Measurements from ENCODE around the gene VDR.
"Not testable (repeated sequence)": the region's sequence is repeated elsewhere in the genome, so short reads cannot be mapped to it uniquely, and the experiment has no call there.

VDR gene

DNA sequence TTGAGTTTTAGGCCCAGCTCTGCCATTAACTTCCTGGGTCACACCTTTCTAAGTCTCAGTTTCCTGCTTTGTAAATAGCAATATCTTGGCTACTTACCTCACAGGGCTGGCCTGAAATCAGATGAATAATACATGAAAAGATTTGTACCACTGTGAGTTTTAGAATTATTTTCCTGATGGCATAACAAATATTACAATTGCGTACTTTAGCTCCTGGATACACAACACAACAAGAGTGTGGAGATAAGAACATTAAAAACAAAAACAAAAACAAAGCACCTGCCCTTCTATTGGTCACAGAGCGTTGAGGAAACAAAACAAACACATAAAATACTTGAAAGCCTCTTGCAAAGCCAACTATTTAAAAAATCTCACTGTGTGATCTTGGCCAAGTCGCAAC, 80.2 kb downstream of the VDR start:
- FAIRE-seq = no peak

DNA sequence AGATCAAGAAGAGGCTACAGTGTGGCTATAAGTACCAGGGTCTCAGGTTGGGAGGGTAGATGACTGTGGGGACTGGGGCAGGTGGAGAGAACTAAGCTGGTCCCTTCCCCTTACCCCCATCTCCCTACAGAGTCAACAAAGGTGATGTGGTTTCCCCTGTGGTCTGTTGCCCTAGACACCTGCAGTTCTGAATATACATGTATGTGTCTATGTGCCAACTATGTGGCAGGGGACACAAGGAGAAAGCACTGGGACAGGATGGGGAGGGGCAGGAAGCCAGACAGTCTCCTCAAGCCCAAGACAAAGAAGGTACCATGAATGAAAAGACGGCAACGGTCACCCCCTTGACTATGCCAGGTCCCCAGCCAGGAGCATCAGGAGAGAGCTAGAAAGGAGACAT, 80.6 kb downstream of the VDR start:
- no peak for FAIRE-seq

DNA sequence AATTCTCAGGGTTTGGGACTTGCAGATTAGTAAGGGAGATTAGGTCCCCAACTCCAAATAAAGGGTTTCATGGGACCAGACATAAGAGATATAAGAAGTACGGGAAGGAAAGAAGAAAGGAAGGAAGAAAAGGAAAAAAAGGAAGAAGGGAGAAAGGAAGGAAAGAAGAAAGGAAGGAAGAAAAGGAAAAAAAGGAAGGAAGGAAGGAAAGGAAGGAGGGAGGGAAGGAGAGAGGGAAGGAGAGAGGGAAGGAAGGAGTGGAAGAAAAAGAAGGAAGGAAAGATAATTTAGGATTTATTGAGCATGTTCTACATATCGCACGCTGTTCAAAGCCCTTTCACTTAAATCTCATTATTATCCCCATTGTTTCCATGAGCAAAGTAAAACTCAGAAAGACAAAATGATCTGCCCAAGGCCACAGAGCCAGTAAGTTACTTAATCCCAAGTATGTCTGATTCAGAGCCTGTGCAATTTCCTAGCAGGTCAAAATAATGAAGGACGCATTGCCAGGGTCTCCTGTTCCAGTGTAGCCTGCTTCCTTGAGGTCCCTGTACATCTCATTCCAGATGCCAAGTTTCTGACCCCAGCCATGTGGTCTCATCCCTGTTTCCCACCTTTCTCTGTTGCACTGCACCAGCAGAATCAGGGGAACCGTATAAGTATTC, 81.2 kb downstream of the VDR start:
- no peak for FAIRE-seq

DNA sequence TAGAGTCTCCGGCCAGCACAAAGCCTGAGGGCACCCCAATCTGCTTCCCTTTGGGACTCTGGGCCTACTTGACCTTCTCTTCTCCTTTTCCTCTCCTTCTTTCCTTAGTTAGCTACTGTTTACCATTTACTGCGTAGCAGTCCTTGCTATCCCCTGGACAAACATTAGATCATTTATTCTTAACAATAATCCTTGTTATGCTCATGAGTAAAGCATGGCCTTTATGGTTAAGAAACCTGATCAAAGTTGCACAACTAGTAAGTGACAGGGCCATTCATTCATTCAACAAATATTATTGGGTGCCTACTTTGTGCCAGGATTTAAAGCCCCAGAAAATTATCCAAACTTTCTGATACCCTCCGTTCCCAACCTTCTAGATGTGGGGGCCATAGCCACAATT, 81.9 kb downstream of the VDR start:
- no peak for FAIRE-seq

DNA sequence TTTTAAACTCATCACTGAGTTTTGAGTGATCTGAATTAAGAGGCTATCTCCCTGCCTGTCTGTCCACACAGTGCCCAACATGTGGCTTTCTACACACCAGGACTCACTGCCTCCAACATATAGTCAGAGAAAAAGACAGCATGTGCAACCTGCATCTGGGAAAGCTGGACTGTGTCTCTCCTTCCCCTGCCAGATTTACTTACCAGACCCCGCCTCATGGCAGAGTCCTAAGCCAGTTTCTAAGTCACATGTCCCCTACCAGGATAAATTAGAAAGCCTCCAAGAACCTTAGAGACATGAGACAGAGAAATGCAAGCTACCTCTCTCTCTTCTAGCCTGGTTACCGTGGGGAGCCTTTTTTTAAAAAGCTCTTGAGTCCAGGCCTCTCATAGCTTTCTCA, 82.4 kb downstream of the VDR start:
- no peak for FAIRE-seq

DNA sequence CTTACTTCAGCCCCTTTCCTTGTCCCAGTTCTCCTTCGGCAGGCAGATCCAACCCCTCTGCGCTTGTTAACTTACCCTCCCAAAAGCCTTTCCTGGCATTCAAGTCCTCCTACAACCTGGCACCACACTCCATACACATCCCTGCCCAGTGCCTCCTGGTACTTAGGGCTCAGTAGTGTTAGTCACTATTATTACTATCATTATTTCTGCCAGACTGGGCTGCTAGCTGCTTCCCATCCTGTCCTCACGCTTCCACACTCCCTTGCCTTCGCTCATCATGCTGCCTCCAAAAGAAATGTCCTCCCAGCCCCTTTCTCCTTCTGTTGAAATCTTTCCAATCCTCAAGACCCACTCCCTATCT, 83.5 kb downstream of the VDR start:
- FAIRE-seq = no peak

DNA sequence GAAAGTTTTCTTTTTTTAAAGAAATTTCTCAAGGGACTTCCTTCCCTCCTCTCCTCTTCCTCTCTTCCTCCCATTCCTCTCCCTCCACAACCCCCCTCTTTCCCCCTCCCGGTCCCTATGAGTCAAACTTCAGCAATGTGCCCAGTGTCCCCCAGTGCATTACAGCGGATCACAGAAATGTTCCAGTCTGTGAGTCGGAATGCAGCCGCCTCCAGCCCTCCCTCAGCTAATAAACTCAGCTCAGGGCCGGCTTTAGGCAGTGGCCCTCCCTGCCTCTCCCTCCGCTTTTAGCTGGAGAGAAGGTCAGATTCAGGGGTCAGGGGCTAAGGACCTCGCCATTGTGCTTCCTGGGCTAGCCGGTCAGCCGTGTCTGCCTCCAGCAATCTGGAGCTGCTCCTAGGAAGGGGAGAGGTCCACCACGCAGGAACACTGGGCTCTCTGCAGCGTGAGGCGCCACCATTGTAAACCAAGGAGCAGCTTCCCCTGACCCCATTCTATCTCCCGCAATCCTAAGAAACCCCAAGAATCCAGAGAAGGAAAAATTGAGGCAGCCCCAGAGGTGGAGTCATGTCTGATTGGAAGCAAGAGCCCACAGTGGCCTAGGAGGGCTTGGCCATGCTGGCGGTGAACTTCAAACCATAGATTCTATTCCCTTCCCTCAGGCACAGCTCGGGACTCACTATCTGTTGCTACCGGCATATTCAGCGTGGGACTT, 84.0 kb downstream of the VDR start:
- FAIRE-seq = peak; percentile 85

DNA sequence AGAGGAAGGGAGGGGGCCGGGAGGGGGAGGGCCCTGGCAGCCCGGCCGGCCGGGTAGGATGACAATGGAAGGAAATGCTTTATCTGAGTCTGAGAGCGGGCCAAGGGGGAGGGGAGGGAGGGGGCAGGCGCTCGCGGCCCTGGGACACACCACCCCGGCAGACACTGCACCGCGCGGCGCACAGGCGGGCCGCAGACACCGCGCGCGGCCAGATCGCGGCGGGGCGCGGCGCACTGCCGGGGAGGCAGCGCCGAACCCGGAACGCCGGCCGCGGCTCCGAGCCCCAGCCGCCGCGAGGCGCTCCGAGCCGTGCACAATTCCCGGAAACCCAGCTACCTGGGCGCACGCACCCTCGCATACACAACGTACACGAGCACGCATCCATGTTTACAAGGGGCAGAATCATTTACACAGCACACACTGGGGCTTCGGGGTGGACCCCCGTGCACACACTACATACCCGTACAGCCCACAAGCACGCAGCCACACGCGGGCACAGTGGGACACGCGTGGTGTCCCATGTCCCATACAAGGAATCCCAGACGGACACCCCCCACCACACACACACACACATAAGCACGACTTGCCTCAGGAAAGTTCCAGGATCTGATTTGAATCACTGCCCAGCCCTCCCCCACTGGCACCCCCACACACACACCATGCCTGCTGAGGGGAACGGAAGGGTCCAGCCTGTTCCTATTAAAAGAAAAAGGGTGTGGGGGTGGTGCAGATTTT, 84.7 kb downstream of the VDR start, which contains the start of gene HDAC7:
HDAC7 (minus strand) TSS at position 8 of the 735 bp plus-strand sequence. CDS start 118 bp downstream, outside the sequence.
- no peak for FAIRE-seq

DNA sequence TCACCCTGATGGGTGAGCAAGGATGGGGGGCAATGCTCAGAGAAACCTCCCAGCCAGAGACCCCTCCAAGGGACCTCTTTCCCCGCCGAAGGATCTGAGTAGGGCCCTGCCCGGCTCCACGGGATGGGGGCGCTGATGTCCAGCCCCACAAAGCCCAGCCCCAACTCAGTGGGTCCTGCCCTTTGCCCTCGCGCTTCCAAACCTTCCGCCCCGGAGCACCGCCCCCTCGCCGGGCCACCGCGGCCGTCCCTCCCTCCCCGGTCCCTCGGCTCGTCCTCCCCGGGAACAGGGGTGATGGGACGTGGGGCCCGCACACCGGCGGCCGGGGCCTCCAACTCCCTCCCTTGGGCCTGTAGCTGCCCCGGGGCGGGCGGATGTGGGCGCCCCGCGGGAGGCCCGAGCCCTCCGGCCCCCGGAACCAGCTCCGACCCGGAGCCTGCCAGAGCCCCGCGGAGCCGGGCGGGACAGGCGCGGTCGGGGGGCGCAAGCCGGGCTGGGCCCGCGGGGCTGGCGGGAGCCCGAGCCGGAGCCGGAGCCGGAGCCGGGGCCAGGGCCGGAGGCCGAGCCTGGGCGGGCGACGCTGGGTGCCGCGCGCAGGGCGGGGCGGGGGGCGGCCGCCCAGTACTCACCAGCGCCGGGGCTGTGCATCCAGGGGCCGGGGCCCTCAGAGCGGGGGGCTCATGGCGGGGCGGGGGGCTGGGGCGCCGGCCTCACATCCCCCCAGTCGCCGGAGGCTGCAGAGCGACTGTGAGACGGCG, 85.5 kb downstream of the VDR start:
- no peak for FAIRE-seq

DNA sequence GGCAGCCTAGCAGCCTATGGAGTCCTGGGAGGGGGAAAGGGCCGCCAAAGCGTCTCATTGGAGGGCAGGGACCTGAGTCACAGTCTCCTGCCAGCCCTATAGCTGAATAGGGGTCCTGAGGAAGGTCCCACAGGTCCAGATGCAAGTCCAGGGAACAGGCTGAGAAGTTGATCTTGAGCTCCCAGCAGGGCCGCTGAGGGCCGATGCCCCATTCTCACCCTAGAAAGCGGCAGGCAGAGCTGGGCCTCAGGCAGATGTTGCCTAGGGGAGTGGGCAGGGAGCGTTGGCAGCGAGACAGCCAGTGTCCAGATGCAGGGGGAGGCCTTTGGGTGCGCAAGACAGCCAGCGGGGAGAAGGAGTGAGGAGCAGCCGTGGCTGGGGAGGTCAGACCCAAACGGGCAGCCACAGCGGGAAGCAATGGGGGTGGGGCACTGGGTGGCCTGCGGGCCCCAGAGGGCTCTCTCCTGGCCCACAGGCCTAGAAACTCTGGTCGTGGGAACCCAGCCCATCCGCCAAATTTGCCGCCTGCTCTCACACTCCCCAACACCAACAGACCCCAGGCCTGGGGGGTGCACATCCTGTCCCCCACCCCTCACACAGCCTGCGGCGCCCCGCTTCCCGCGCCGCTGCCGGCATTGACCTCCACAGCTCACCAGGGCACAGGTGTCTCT, 86.2 kb downstream of the VDR start:
- no peak for FAIRE-seq

DNA sequence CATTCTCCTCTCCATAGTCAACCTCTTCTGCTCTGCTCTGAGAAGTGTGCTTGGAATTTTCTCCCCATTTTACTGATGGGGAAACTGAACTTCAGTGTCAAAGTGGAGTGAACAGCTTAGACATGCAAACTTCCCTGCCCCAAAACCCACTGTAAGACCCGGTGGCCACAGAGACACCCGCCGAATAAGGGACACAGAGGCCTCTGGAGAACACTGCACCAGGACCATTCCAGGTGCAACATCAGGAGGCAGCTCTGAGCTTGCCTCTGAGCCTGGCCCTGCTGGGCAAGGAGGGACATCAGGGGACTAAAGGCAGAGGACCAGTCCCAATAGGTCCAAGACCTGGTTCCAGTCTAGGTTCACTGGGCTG, 86.8 kb downstream of the VDR start:
- FAIRE-seq = no peak

DNA sequence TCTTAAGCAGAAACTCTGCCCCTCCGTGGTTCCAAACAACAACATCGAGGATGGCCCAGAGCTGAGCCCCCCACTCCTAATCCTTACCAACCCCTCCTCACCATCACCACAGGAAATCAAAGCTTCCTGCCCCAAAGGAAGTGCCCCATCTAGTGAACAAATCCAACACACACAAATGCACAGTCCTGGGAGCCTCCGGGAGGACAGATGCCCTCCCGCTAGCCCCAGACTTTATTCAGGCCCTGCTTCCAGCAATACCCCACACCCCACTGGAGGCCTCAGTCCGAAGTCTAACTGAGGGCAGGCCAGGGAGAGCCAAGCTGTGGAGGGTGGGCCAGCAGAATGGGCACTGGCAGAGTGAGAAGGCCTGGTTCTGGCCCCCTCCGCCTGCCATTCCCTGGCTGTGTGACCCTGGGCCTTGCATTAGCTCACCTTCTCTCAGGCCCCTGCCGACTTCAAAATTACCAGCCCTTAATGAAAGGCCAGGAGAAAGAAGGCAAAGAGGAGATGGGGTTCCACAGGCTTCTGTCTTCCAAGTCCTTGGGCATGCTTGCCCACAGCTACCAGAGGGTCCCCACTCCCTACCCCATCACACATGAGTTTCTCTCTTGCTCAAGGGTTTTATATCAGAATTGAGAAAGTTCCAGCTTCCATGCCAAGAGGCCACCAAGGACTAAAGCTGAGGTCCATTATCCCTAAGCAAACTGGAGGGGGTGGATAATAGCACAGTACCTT, 87.4 kb downstream of the VDR start:
- no peak for FAIRE-seq

DNA sequence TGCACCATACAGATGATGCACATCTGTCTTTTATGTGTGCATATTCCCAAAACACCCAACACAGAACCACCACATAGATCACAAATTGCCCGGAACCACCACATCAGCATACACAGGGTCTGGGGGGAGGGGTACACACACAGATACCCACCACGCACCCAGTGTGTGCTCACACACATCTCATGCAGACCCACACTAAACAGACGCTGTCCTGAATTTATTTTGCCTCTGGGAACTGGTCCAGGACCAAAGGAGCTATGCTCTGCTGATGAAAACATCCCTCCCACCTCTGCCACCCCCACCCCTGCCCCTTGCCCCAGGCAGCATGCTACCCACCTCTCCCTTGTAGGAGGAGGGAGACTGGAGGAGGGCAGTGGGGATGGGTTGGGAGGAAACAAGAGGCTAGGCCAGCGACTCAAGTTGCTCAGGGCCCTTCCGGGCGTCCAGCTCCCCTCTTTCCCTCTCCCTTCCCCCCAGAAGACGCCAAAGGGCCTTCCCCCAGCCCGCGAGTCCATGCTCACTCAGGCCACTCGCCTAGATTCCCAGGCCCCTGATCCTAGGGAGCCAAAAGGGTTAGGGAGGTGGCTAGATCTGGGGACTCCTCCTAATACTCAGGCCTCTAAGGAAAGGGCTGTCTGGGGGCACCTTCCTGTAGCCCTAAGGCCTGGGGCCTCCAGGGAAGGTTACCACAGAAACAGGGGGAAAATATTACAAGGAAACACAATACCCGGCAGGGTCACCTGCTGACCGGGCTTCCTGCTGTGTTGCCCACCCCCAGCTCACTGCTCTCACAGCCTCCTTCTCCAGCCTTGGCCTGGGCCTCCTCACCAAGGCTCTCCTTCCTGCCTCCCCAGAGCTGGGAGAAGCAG, 88.2 kb downstream of the VDR start:
- FAIRE-seq = no peak

DNA sequence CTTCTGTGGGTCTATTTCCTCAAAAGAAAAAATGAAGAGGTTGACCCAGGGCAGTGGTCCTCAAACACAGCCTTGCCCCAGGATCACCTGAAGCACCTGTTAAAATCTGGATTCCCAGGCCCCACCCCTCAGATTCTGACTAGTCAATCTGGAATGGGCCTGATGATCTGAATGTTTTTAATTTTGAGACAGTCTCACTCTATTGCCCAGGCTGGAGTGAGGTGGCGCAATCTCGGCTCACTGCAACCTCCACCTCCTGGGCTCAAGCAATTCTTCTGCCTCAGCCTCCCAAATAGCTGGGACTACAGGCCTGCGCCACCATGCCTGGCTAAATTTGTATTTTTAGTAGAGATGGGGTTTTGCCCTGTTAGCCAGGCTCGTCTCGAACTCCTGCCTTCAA, 89.3 kb downstream of the VDR start:
- FAIRE-seq = not testable (repeated sequence)

DNA sequence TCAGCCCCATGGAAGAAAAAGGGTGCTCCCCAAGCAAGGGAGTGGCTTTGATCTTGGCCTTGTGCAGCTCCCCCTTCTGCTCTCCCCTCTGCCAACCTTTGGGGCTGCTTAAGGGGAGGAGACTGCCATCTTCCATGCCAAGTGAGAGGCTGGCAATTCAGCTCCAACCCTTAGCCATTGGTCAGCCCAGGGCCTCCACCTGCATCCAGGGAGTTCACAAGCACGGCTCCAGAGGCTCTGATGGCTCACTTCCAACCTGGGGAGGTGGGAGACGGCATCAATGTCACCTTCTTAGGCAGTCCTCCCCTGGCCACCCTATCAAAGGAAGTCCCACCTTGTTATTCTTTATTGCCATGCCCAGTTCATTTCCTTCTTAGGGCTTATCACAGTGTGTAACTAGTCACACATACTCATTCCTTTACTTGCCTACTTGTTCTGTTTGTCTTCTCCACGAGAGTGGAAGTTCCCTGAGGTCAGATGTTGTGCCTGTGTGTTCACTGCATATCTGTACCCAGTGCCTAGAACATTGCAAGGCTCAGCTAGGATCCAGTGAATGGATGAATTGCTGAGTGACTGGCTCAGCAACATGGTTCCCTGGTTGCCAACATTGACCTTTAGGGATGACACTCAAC, 90.1 kb downstream of the VDR start:
- no peak for FAIRE-seq

DNA sequence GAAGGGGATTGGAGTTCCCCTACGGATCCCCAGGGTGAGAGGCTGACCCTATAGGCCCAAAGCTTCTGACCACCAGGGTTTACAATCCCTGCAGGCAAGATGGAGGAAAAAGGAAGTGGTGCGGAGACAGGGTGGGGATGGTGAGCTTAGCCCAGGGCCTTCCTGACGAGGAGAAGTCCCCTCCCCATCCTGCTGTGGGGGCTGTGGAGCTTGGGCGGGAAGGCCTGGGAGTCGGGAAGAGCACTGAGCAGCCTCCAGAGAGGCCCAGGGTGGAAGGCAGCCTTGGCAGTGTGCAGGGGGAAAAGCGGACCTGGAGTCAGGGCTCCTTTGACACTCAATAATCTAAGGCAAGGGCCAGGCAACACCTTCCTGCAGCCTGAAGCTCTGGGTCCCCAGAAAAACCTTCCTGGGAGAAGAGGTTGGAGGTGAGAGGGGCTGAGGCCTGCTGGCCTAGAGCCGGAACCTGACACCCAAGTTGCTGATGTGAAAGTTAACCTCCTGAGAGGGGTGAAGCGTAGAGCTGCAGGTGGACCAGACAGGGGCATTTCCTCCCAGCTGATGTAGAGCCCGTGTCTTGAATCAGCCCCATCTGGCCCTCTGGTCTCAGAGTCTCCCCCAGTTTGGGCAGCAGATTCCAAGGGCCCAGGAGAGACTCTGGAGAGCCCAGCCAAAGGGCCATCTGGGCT, 91.1 kb downstream of the VDR start:
- no peak for FAIRE-seq

DNA sequence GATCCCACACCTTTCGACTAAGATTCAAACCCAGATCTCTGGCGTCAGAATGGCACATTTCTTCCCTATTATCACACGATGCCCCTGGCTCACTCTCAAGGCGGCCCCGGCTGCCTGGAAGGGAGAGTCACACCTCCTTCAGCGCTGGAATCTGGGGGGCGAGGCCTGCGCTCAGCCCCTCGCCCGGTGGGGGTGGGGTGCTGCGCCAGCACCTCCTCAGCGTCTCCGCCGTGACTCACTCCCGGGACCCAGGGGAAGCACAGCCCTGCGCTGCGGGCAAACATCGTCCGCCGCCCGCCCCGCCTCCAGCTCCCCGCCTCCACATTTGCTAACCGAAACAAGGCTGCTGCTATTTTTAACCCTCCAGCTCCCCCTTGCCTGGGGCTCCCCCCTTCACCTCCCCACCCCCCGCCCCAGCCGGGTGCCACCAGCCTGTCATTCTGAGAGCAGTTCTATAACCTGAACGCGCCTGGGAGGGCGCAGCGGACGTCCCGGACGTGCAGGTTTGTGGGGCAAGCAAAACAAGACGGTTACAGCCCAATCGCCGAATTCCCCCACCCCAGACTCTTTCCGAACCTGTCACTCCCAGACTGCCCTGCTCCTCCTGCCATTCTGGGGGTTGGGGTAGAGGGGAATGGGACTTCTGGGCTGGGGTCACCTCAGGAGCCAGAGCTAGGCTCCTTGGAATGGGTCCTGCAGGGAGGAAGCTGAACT, 91.8 kb downstream of the VDR start:
- FAIRE-seq = no peak

DNA sequence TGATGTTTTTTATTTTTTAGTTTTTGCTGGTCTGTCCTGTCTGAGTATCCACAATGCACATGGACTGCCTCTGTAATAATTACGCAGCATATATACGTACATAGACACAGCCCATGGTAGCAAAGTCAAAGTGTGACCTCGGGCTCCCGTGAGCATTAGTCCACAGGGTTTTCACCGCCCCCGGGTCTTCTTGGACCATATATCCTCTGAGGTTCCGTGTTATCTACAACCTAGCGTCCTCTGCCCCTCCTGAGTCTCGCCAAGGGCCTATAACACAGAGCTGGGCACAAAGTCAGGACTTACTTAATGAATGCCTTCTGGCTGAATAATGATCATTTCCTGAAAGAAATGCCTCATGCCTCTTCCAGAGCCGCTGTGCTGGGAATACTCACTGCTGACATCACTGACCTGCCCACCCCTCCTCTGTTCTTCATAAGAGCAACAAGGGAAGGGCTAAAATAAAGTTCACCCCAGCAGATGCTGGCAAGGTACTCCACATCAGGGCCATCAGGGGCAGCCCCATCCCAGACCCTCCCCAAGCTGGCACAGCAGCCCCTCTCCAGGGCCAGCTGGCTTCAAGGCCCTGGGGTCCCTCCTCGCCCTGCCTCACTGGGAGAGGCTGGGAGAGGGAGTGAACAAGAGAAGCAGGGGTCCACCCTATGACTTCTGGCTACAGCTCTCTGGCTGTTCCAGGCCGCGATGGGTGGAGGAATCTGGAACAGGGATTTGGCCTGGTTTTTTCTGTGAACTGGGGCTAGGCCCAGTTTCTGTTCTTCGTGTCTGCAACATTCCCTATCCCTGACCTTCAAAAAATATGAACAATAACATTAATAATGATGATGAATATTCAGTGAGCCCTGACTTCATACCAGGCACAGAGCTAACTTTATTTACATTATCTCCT, 93.0 kb downstream of the VDR start:
- no peak for FAIRE-seq

All from TTC549 (cell line).